Sigmoid colon (tissue), 4 donors: ENCODE results near the gene ENTPD5.

Experiments used
- EP300 ChIP-seq, 4 donors: sonication (generic); formaldehyde crosslinking; IDR thresholded peaks; one replicate each; pipeline ENCODE4 v1.6.1; 2017; ENCODE audit warnings: antibody characterized with exemption in 4 of 4
- POLR2A ChIP-seq, 2 donors: fragments of 450-650 bp; IDR thresholded peaks; one replicate each; pipeline ENCODE4 v1.6.1; 2016; ENCODE audit warnings: antibody characterized with exemption in 2 of 2, mild to moderate bottlenecking in 2 of 2, moderate library complexity in 2 of 2
- POLR2AphosphoS5 ChIP-seq, 4 donors: sonication (generic); formaldehyde crosslinking; IDR thresholded peaks; one replicate each; pipeline ENCODE4 v1.6.1; 2017; ENCODE audit warnings: antibody characterized with exemption in 4 of 4
- TF ChIP-seq, protein P1 (sequence below), 4 experiments: fragments of 450-650 bp in 3 of 4; fragments of 200-600 bp in 1 of 4; IDR thresholded peaks; one replicate each; pipeline ENCODE4 v1.5.1; 2016 to 2019; ENCODE audit warnings: antibody characterized with exemption in 4 of 4, mild to moderate bottlenecking in 3 of 4, moderate library complexity in 2 of 4

DNA sequence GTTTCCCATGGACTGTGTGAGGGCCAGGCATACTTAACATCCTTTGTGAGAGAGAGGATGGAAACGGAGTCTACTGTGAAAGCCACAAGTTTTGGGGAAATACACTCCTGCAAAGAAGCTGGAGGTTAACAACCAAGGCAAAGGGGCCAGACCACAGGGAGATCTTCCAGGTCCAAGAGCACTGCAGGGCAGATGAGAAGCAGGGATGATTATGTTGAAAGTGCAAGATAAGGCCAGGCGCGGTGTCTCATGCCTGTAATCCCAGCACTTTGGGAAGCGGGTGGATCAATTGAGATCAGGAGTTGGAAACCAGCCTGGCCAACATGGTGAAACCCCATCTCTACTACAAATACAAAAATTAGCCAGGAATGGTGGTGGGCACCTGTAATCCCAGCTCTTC is 53.9 kb downstream of the ENTPD5 start:
- TF ChIP-seq, protein P1, sequence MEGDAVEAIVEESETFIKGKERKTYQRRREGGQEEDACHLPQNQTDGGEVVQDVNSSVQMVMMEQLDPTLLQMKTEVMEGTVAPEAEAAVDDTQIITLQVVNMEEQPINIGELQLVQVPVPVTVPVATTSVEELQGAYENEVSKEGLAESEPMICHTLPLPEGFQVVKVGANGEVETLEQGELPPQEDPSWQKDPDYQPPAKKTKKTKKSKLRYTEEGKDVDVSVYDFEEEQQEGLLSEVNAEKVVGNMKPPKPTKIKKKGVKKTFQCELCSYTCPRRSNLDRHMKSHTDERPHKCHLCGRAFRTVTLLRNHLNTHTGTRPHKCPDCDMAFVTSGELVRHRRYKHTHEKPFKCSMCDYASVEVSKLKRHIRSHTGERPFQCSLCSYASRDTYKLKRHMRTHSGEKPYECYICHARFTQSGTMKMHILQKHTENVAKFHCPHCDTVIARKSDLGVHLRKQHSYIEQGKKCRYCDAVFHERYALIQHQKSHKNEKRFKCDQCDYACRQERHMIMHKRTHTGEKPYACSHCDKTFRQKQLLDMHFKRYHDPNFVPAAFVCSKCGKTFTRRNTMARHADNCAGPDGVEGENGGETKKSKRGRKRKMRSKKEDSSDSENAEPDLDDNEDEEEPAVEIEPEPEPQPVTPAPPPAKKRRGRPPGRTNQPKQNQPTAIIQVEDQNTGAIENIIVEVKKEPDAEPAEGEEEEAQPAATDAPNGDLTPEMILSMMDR (IDR thresholded peaks at IDR 0.05), result no peak
- no peak for TF ChIP-seq EP300 (IDR thresholded peaks at IDR 0.05)
- no peak for TF ChIP-seq POLR2A (IDR thresholded peaks at IDR 0.05)
- TF ChIP-seq POLR2AphosphoS5 (IDR thresholded peaks at IDR 0.05), result no peak
